H1 (cell line): ENCODE measurements around the gene ZNF441. TPM values are rescaled to one million over a fixed set of nuclear protein-coding genes. Genes with fewer than 3 reads are reported as not detected.

ENCODE experiments used
- CTCF ChIA-PET: fragments of 300-600 bp; sonication (Branson Sonifier 250); formaldehyde crosslinking; loops from one replicate; lab custom pipeline; 2021; ENCODE audit not compliant: partially characterized antibody; lab: Charles Lee
- POLR2A ChIA-PET: fragments of 300-600 bp; sonication (Branson Sonifier 250); formaldehyde crosslinking; loops from one replicate; lab custom pipeline; 2021; ENCODE audit warnings: inconsistent platforms; ENCODE audit not compliant: partially characterized antibody; lab: Charles Lee
- DNase-seq, 2 experiments: peaks; one replicate each; pipeline versions ENCODE4 v3.0.0 to v3.0.0-alpha.2; 2010 to 2022; ENCODE audit warnings: low spot score in 2 of 2, low read depth in 1 of 2, mixed read lengths in 1 of 2
- FAIRE-seq: peaks from 2 replicates; lab custom pipeline; 2011; peaks lifted over from hg19 to GRCh38; lab: Jason Lieb, UNC
- H2AFZ ChIP-seq: 2 replicates; pipeline ENCODE4 v1.8.1; 2012; ENCODE audit warnings: low read length, inconsistent platforms
- H2AK5ac ChIP-seq: 2 replicates; pipeline ENCODE4 v1.6.1; 2013; ENCODE audit warnings: low read depth, low read length
- H2BK120ac ChIP-seq: replicated peaks from 2 replicates; pipeline ENCODE3; 2013; ENCODE audit warnings: low read depth, low read length, inconsistent platforms
- H2BK12ac ChIP-seq: 2 replicates; pipeline ENCODE4 v1.6.1; 2013; ENCODE audit warnings: low read depth, low read length
- H2BK15ac ChIP-seq: 2 replicates; pipeline ENCODE4 v1.6.1; 2013; ENCODE audit warnings: low read length
- H2BK20ac ChIP-seq: 2 replicates; pipeline ENCODE4 v1.6.1; 2013; ENCODE audit warnings: low read length
- H2BK5ac ChIP-seq: 2 replicates; pipeline ENCODE4 v1.6.1; 2013; ENCODE audit warnings: low read depth, low read length
- H3K14ac ChIP-seq: 2 replicates; pipeline ENCODE4 v1.6.1; 2013; ENCODE audit warnings: inconsistent platforms; ENCODE audit not compliant: insufficient read length
- H3K18ac ChIP-seq: 2 replicates; pipeline ENCODE4 v1.6.1; 2013; ENCODE audit warnings: low read length; ENCODE audit errors: extremely low read depth
- H3K23ac ChIP-seq: 2 replicates; pipeline ENCODE4 v1.6.1; 2013; ENCODE audit warnings: inconsistent platforms; ENCODE audit not compliant: insufficient read length
- H3K23me2 ChIP-seq: 2 replicates; pipeline ENCODE4 v1.6.1; 2013; ENCODE audit warnings: low read depth, low read length
- H3K27ac ChIP-seq: 2 replicates; pipeline ENCODE4 v1.6.1; 2011; ENCODE audit warnings: low read depth, low read length, inconsistent platforms
- H3K27me3 ChIP-seq, 4 experiments: replicated peaks in 1 of 4; 1 replicate in 1 of 4; 2 replicates in 3 of 4; pipeline versions ENCODE4 v1.6.1 to v1.8.1; 2011 to 2013; ENCODE audit warnings: low read length in 3 of 4, mild to moderate bottlenecking in 3 of 4, inconsistent platforms in 2 of 4, mixed read lengths in 2 of 4, moderate library complexity in 1 of 4; ENCODE audit not compliant: control insufficient read depth in 3 of 4, insufficient read depth in 3 of 4; ENCODE audit errors: extremely low read depth in 1 of 4
- H3K36me3 ChIP-seq, 4 experiments: 2 replicates each; pipeline versions ENCODE4 v1.6.1 to v1.8.1; 2011 to 2013; ENCODE audit warnings: mild to moderate bottlenecking in 4 of 4, low read length in 3 of 4, moderate library complexity in 2 of 4, control low read depth in 1 of 4, inconsistent platforms in 1 of 4; ENCODE audit not compliant: insufficient read depth in 4 of 4, control insufficient read depth in 2 of 4
- H3K4ac ChIP-seq: replicated peaks from 2 replicates; pipeline ENCODE3; 2013; ENCODE audit warnings: low read length, low read depth, mixed read lengths, inconsistent platforms; ENCODE audit not compliant: insufficient read length
- H3K4me1 ChIP-seq, 4 experiments: replicated peaks in 1 of 4; 1 replicate in 1 of 4; 2 replicates in 3 of 4; pipeline versions ENCODE4 v1.6.1 to v1.8.1; 2011 to 2013; ENCODE audit warnings: low read length in 3 of 4, inconsistent platforms in 2 of 4, mixed read lengths in 1 of 4; ENCODE audit not compliant: insufficient read depth in 4 of 4, control insufficient read depth in 3 of 4
- H3K4me2 ChIP-seq, 2 experiments: 2 replicates each; pipeline versions ENCODE4 v1.6.1 to v1.8.1; 2011 to 2013; ENCODE audit warnings: low read depth in 2 of 2, low read length in 2 of 2, control low read depth in 1 of 2, inconsistent platforms in 1 of 2, mild to moderate bottlenecking in 1 of 2; ENCODE audit not compliant: insufficient read depth in 1 of 2
- H3K4me3 ChIP-seq, 4 experiments: fragments of 200-600, 300-600 bp in 1 of 4; sonication (generic), shearing (Covaris generic), sonication (Bioruptor Twin) in 1 of 4; 2 replicates each; pipeline versions ENCODE4 v1.5.1 to v1.8.1; 2011 to 2016; ENCODE audit warnings: low read length in 4 of 4, low read depth in 3 of 4, control low read depth in 2 of 4, inconsistent platforms in 2 of 4, mild to moderate bottlenecking in 2 of 4, mixed read lengths in 1 of 4, moderate library complexity in 1 of 4; ENCODE audit not compliant: insufficient read depth in 2 of 4; ENCODE audit errors: extremely low read depth in 1 of 4
- H3K56ac ChIP-seq: replicated peaks from 2 replicates; pipeline ENCODE3; 2013; ENCODE audit warnings: low read depth, mild to moderate bottlenecking, mixed read lengths, low read length, inconsistent platforms; ENCODE audit not compliant: insufficient read length
- H3K79me1 ChIP-seq: 2 replicates; pipeline ENCODE4 v1.6.1; 2013; ENCODE audit warnings: low read depth, low read length, control low read depth
- H3K79me2 ChIP-seq, 2 experiments: 2 replicates each; pipeline versions ENCODE4 v1.6.1 to v1.8.1; 2012 to 2013; ENCODE audit warnings: low read length in 2 of 2, mild to moderate bottlenecking in 2 of 2, inconsistent platforms in 1 of 2; ENCODE audit not compliant: insufficient read depth in 2 of 2, control insufficient read depth in 1 of 2
- H3K9ac ChIP-seq, 4 experiments: replicated peaks in 1 of 4; 1 replicate in 1 of 4; 2 replicates in 3 of 4; pipeline versions ENCODE4 v1.6.1 to v1.8.1; 2011 to 2013; ENCODE audit warnings: low read depth in 3 of 4, low read length in 3 of 4, control low read depth in 2 of 4, mild to moderate bottlenecking in 2 of 4, moderate library complexity in 2 of 4, inconsistent platforms in 1 of 4; ENCODE audit errors: extremely low read depth in 1 of 4
- H3K9me3 ChIP-seq, 2 experiments: 2 replicates each; pipeline versions ENCODE4 v1.6.1 to v1.8.1; 2012 to 2013; ENCODE audit warnings: mild to moderate bottlenecking in 2 of 2, moderate library complexity in 2 of 2, control low read depth in 1 of 2, inconsistent platforms in 1 of 2, low read depth in 1 of 2, low read length in 1 of 2, mixed read lengths in 1 of 2; ENCODE audit not compliant: insufficient read depth in 2 of 2
- H4K20me1 ChIP-seq, 2 experiments: replicated peaks in 1 of 2; 2 replicates each; pipeline versions ENCODE3 to v1.8.1; 2011 to 2013; ENCODE audit warnings: inconsistent platforms in 2 of 2, low read length in 2 of 2, mild to moderate bottlenecking in 1 of 2; ENCODE audit not compliant: insufficient read depth in 2 of 2, control insufficient read depth in 1 of 2
- H4K5ac ChIP-seq: 2 replicates; pipeline ENCODE4 v1.6.1; 2013; ENCODE audit warnings: low read length, low read depth, mixed read lengths, inconsistent platforms; ENCODE audit not compliant: insufficient read length
- H4K8ac ChIP-seq: 2 replicates; pipeline ENCODE4 v1.8.0; 2013; ENCODE audit warnings: mild to moderate bottlenecking, moderate library complexity, low read length, inconsistent platforms; ENCODE audit not compliant: insufficient read depth; ENCODE audit errors: extremely low read depth
- H4K91ac ChIP-seq: replicated peaks from 2 replicates; pipeline ENCODE3; 2013; ENCODE audit warnings: low read length, mixed read lengths, inconsistent platforms; ENCODE audit not compliant: insufficient read length
- ASH2L ChIP-seq: fragments of 200-600, 300-600 bp; sonication (generic); IDR thresholded peaks from one replicate; pipeline ENCODE4 v1.7.1; 2017; ENCODE audit warnings: low read length
- CTBP2 ChIP-seq: IDR thresholded peaks from 2 replicates; pipeline ENCODE4 v1.7.0; 2011; ENCODE audit warnings: borderline replicate concordance, mild to moderate bottlenecking, moderate library complexity, mixed read lengths, low read length; ENCODE audit not compliant: insufficient read depth, insufficient read length
- KDM1A ChIP-seq: fragments of 200-600, 300-600 bp; sonication (generic); IDR thresholded peaks from 2 replicates; pipeline ENCODE4 v1.7.1; 2016; ENCODE audit warnings: mild to moderate bottlenecking, low read length, borderline replicate concordance
- PHF8 ChIP-seq: fragments of 200-600 bp; sonication (generic); conservative IDR thresholded peaks from 2 replicates; pipeline ENCODE4 v1.7.1; 2012; ENCODE audit warnings: low read depth, mild to moderate bottlenecking, inconsistent platforms, low read length, moderate library complexity
- POLR2A ChIP-seq, 2 experiments: IDR thresholded peaks; 1 replicate in 1 of 2; 2 replicates in 1 of 2; pipeline ENCODE4 v1.6.1; 2011; ENCODE audit warnings: low read depth in 2 of 2, low read length in 2 of 2, mild to moderate bottlenecking in 2 of 2; ENCODE audit errors: control extremely low read depth in 1 of 2
- POLR2AphosphoS5 ChIP-seq: IDR thresholded peaks from 2 replicates; pipeline ENCODE4 v1.6.1; 2011; ENCODE audit warnings: low read depth, low read length
- POU5F1 ChIP-seq: IDR thresholded peaks from 2 replicates; pipeline ENCODE4 v1.6.1; 2011; ENCODE audit warnings: low read depth, mild to moderate bottlenecking, low read length, moderate library complexity
- SP1 ChIP-seq: IDR thresholded peaks from 2 replicates; pipeline ENCODE4 v1.6.1; 2011; ENCODE audit warnings: low read depth, low read length
- SRF ChIP-seq: IDR thresholded peaks from 2 replicates; pipeline ENCODE4 v1.6.1; 2011; ENCODE audit warnings: mild to moderate bottlenecking, low read depth, low read length, moderate library complexity
- SUZ12 ChIP-seq: fragments of 200-600 bp; sonication (generic); IDR thresholded peaks from 2 replicates; pipeline ENCODE4 v1.6.1; 2012; ENCODE audit warnings: mild to moderate bottlenecking, inconsistent platforms, low read length, moderate library complexity, mixed read lengths
- TBP ChIP-seq: IDR thresholded peaks from 2 replicates; pipeline ENCODE4 v1.6.1; 2011; ENCODE audit warnings: low read depth, low read length, improper control_type of control experiment
- WGBS, 2 experiments: shearing (Covaris generic) in 1 of 2; methylation state at CpG; one replicate each; pipeline versions ENCODE4 v1.1.6 to v1.1.7; 2013 to 2015; ENCODE audit warnings: low lambda C conversion rate in 2 of 2, mixed read lengths in 2 of 2, inconsistent platforms in 1 of 2, low coverage in 1 of 2, missing lambda C conversion rate in 1 of 2; ENCODE audit not compliant: insufficient replicate concordance in 2 of 2, insufficient coverage in 1 of 2, insufficient read length in 1 of 2; ENCODE audit errors: extremely low coverage in 1 of 2, missing lambda C conversion rate in 1 of 2; 5-methylcytosine and 5-hydroxymethylcytosine counted together
- polyA plus RNA-seq, 7 experiments: library from polyadenylated mRNA; depleted of rRNA in 3 of 7; stranded (reverse) in 5 of 7; unstranded in 2 of 7; fragments of >200 nt in 5 of 7; fragments of 200-250 nt in 2 of 7; gene quantifications; 1 replicate in 5 of 7; 2 replicates in 1 of 7; 4 replicates in 1 of 7; pipeline versions ENCODE4 v1.2.1 to v1.2.3, GENCODE V29; 2011 to 2013; ENCODE audit warnings: missing spikeins in 2 of 7, mixed read lengths in 2 of 7
- total RNA-seq: library from RNA; stranded (reverse); fragmentation: NEBNext Ultra II Directional; extraction: Animal tissue kit (Norgen Biotek cat#: 25700); gene quantifications from 2 replicates; pipeline ENCODE4 v1.2.1, GENCODE V29; 2021
- TF ChIP-seq, protein P1 (sequence below): IDR thresholded peaks from 2 replicates; pipeline ENCODE4 v1.6.1; 2012; ENCODE audit warnings: inconsistent platforms

ZNF441 gene
- total and polyA plus RNA-seq, 2 of the 8 experiments (the other 6 are each of a cell fraction or from before 2014, with no cell fraction given), result 0.09 to 0.48 TPM

- Histone ChIP-seq H3K56ac (no peak within 1 kb of the TSS), H3K9ac (peak within 1 kb of the TSS; percentile 38 to 79 (median 69); a peak in 6 of 7 replicates), H4K91ac (no peak within 1 kb of the TSS), H2AK5ac (no peak within 1 kb of the TSS), H3K4ac (no peak within 1 kb of the TSS), H4K5ac (no peak within 1 kb of the TSS), H3K4me2 (peak within 1 kb of the TSS; percentile 68 to 77), H4K8ac (peak within 1 kb of the TSS; percentile 76), H2AFZ (peak within 1 kb of the TSS; percentile 95), H3K23ac (no peak within 1 kb of the TSS), H3K79me2 (no peaks in the 10 kb centered on the region), H3K27me3 (peaks cover 0 to 17% (median 5%) of the 10 kb centered on the region in 4 experiments; a peak in 5 of 7 replicates), H3K36me3 (no peaks in the 10 kb centered on the region), H3K9me3 (peaks cover 2 to 4% of the 10 kb centered on the region in 2 experiments; a peak in 2 of 4 replicates), H3K23me2 (peaks cover 2% of the 10 kb centered on the region; the same call in 1 of the 2 replicates), H3K27ac (no peak within 1 kb of the TSS), H3K4me3 (peak within 1 kb of the TSS; percentile 54 to 82 (median 76)), H2BK12ac (no peak within 1 kb of the TSS), H2BK5ac (no peak within 1 kb of the TSS), H3K79me1 (no peaks in the 10 kb centered on the region), H4K20me1 (no peaks in the 10 kb centered on the region), H2BK20ac (no peak within 1 kb of the TSS), H3K14ac (no peak within 1 kb of the TSS), H3K4me1 (peaks cover 0 to 5% (median 2%) of the 10 kb centered on the region in 4 experiments; a peak in 3 of 7 replicates), H3K18ac (peak within 1 kb of the TSS; percentile 81; the same call in 1 of the 2 replicates), H2BK15ac (peak within 1 kb of the TSS; percentile 88; the same call in 1 of the 2 replicates), H2BK120ac (no peak within 1 kb of the TSS)
- POLR2A ChIA-PET, result interaction anchor here (0.5 to 1.4 kb wide), 4 partner anchors 15 to 329 kb away, joined by 3 to 5 read pairs (median 3); partner anchors contain the start of gene ZNF491
- DNase-seq (peak; percentile 79 to 97), FAIRE-seq (no peak)
- WGBS, 2 experiments, result 14% methylated on average over 33 of the region's 55 CpGs; no CpG with 5 or more reads in 1 of the 2 experiments
- CTCF ChIA-PET, result interaction anchor here (0.5 to 6.3 kb wide), 6 partner anchors 14 to 564 kb away, joined by 3 to 59 read pairs (median 5); partner anchors contain the start of gene ZNF491
- TF ChIP-seq ASH2L, result no peak
- TF ChIP-seq CTBP2, result peak; percentile 44
- peak in 1 of 2 experiments; percentile 76; a peak in 2 of 3 replicates for TF ChIP-seq POLR2A (IDR thresholded peaks at IDR 0.05; ENCODE audit: control extremely low read depth in 1 of 2, low read depth in 2 of 2, low read length in 2 of 2)
- TF ChIP-seq TBP, result peak; percentile 69
- 0 out of 2 replicates have a peak, but pooled peaks have one; percentile 37 for TF ChIP-seq POLR2AphosphoS5
- no peak for TF ChIP-seq SRF
- TF ChIP-seq POU5F1, result no peak
- TF ChIP-seq SP1, result peak; percentile 85
- TF ChIP-seq, protein P1, sequence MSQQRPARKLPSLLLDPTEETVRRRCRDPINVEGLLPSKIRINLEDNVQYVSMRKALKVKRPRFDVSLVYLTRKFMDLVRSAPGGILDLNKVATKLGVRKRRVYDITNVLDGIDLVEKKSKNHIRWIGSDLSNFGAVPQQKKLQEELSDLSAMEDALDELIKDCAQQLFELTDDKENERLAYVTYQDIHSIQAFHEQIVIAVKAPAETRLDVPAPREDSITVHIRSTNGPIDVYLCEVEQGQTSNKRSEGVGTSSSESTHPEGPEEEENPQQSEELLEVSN, result peak; percentile 59
- peak; percentile 66 for TF ChIP-seq PHF8
- no peak for TF ChIP-seq SUZ12
- no peak for TF ChIP-seq KDM1A
Observed at GRCh38 chr19:11814029-11814699, 47.4 kb downstream of the ZNF441 start, which contains the start of gene ZNF440. TSS of gene ZNF440 (plus strand) at chr19:11814273. CDS start at chr19:11814448, 175 bp downstream.
